ENCODE measurements around the gene NET1.

- TF ChIP-seq MAX (IDR thresholded peaks at IDR 0.05) (no peak), FOXM1 (IDR thresholded peaks at IDR 0.05; ENCODE audit: borderline replicate concordance, low read depth) (no peak)
Measured at GRCh38 chr10:5370493-5371352, 41.6 kb upstream of the NET1 start.
